Measurements from ENCODE around the gene C3orf70.

The C3orf70 gene

GRCh38 chr3:185049710-185050109 lies 103.2 kb downstream of the C3orf70 start:
- DNase-seq (ENCODE audit: low read depth) = no peak
- H3K4me3 ChIP-seq (ENCODE audit: low read depth, low read length) = no peak overlapping the region
- no peak for TF ChIP-seq CTCF (IDR thresholded peaks at IDR 0.05; ENCODE audit: low read depth, low read length)
- no peak for TF ChIP-seq POLR2A (IDR thresholded peaks at IDR 0.05; ENCODE audit: extremely low read depth, insufficient read length)
- no peak for TF ChIP-seq MAX (IDR thresholded peaks at IDR 0.05; ENCODE audit: low read depth, low read length)

GRCh38 chr3:185046603-185047002 lies 106.3 kb downstream of the C3orf70 start:
- TF ChIP-seq MAX (IDR thresholded peaks at IDR 0.05; ENCODE audit: low read depth, low read length) (no peak), CTCF (IDR thresholded peaks at IDR 0.05; ENCODE audit: low read depth, low read length) (no peak), POLR2A (IDR thresholded peaks at IDR 0.05; ENCODE audit: extremely low read depth, insufficient read length) (no peak), MYC (IDR thresholded peaks at IDR 0.05; ENCODE audit: low read depth, low read length) (no peak)
- no peak overlapping the region for H3K4me3 ChIP-seq (ENCODE audit: low read depth, low read length)
- no peak for DNase-seq (ENCODE audit: low read depth)

DNA sequence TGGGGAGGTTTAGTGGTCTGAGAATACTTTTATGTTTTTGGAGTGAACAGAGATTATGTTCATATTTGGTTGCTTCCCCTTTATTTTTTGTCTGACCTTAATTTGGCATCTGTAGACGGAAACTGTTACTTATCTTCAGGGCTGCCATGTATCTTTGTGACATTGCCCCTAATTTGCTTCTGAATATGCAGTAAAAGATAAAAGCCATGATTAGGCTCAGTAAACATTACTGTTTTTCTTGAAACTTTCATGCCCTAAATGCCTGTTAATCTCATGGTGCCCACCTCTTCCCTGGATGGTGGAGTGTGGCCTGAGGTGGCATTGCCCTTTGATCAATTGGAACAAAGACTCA lies 106.7 kb downstream of the C3orf70 start:
- no peak overlapping the region for H3K4me3 ChIP-seq (ENCODE audit: low read depth, low read length)
- TF ChIP-seq POLR2A (IDR thresholded peaks at IDR 0.05; ENCODE audit: extremely low read depth, insufficient read length) = no peak
- TF ChIP-seq MAX (IDR thresholded peaks at IDR 0.05; ENCODE audit: low read depth, low read length) = no peak
- no peak for TF ChIP-seq MYC (IDR thresholded peaks at IDR 0.05; ENCODE audit: low read depth, low read length)
- TF ChIP-seq CTCF (IDR thresholded peaks at IDR 0.05; ENCODE audit: low read depth, low read length) = no peak
- no peak for DNase-seq (ENCODE audit: low read depth)

DNA sequence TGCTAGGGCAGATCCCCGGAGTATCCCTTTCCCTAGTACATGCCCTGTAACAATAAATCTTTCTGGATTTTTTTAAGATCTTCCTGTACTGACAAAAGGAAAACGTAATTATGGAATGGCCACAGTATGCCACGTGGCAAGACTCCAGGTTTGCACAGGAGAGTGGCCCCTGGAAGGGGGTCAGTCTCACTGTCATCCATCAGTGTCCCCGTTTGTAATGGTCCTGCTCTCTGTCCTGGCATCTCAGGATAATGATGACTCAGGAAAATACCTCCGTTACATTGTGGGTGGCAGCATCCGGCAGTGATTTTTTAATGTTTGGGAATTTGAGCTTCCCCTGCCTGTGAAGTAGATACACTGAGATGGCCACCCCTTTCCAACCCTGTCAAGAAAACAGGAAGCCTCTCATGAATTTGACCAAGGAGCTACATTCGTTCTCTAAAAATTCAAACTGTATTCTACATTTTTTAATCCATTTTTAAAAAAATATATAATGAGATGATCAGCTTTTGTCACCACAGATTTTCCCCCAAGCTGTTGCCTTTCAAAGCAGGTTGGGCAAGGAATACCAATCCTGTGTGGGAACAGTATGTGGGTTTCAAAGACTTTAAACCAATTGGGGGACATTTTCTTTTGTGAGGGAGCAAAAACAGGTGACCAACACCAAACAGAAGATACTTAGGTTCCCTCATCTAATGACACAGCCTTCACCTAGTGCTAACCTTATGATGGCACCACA lies 110.4 kb downstream of the C3orf70 start:
- H3K4me3 ChIP-seq (ENCODE audit: low read depth, low read length) = no peak overlapping the region
- DNase-seq (ENCODE audit: low read depth) = no peak
- TF ChIP-seq MAX (IDR thresholded peaks at IDR 0.05; ENCODE audit: low read depth, low read length) (no peak), MYC (IDR thresholded peaks at IDR 0.05; ENCODE audit: low read depth, low read length) (no peak), POLR2A (IDR thresholded peaks at IDR 0.05; ENCODE audit: extremely low read depth, insufficient read length) (no peak), CTCF (IDR thresholded peaks at IDR 0.05; ENCODE audit: low read depth, low read length) (no peak)

GRCh38 chr3:185041540-185041939 lies 111.3 kb downstream of the C3orf70 start:
- DNase-seq (ENCODE audit: low read depth) = no peak
- no peak for TF ChIP-seq POLR2A (IDR thresholded peaks at IDR 0.05; ENCODE audit: extremely low read depth, insufficient read length)
- TF ChIP-seq CTCF (IDR thresholded peaks at IDR 0.05; ENCODE audit: low read depth, low read length) = no peak
- no peak for TF ChIP-seq MYC (IDR thresholded peaks at IDR 0.05; ENCODE audit: low read depth, low read length)
- no peak for TF ChIP-seq MAX (IDR thresholded peaks at IDR 0.05; ENCODE audit: low read depth, low read length)
- H3K4me3 ChIP-seq (ENCODE audit: low read depth, low read length) = no peak overlapping the region

Measured in NB4 (cell line).